ENCODE measurements around the gene CCDC6.

DNA sequence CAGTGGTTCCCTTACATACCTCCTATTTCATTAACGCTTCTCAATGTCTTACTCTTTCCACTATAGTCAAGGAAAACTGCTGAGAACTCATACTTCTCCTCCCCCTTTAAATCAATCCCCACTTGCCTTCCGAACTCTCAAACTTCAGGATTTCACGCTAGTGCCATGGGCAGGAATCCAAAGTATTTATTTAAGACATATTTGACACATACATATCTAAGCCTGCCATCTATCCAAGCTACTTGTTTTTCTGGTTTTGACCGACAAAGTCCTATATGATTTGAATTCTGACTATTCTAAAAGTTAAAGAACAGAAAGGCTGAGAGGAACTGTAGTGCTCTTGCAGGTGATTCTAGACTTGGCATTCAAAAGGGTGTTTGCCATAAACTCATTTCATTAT, 51.8 kb downstream of the CCDC6 start:
- TF ChIP-seq, protein P1, sequence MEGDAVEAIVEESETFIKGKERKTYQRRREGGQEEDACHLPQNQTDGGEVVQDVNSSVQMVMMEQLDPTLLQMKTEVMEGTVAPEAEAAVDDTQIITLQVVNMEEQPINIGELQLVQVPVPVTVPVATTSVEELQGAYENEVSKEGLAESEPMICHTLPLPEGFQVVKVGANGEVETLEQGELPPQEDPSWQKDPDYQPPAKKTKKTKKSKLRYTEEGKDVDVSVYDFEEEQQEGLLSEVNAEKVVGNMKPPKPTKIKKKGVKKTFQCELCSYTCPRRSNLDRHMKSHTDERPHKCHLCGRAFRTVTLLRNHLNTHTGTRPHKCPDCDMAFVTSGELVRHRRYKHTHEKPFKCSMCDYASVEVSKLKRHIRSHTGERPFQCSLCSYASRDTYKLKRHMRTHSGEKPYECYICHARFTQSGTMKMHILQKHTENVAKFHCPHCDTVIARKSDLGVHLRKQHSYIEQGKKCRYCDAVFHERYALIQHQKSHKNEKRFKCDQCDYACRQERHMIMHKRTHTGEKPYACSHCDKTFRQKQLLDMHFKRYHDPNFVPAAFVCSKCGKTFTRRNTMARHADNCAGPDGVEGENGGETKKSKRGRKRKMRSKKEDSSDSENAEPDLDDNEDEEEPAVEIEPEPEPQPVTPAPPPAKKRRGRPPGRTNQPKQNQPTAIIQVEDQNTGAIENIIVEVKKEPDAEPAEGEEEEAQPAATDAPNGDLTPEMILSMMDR (conservative IDR thresholded peaks at IDR 0.05; ENCODE audit: low read depth, low read length): no peak
- no peak for TF ChIP-seq EZH2 (IDR thresholded peaks at IDR 0.05; ENCODE audit: low read length, unreplicated experiment)
